Suprapubic skin (tissue), 3 donors: ENCODE data around the gene TRIM44.

Experiments
- EP300 ChIP-seq: sonication (generic); formaldehyde crosslinking; IDR thresholded peaks from one replicate; pipeline ENCODE4 v1.6.1; 2017; ENCODE audit warnings: antibody characterized with exemption
- TF ChIP-seq, protein P1 (sequence below), 2 donors: fragments of 200-600 bp in 1 of 2; fragments of 450-650 bp in 1 of 2; sonication (generic) in 1 of 2; IDR thresholded peaks; one replicate each; pipeline ENCODE4 v1.5.1; 2016 to 2019; ENCODE audit warnings: antibody characterized with exemption in 2 of 2, mild to moderate bottlenecking in 1 of 2, moderate library complexity in 1 of 2

DNA sequence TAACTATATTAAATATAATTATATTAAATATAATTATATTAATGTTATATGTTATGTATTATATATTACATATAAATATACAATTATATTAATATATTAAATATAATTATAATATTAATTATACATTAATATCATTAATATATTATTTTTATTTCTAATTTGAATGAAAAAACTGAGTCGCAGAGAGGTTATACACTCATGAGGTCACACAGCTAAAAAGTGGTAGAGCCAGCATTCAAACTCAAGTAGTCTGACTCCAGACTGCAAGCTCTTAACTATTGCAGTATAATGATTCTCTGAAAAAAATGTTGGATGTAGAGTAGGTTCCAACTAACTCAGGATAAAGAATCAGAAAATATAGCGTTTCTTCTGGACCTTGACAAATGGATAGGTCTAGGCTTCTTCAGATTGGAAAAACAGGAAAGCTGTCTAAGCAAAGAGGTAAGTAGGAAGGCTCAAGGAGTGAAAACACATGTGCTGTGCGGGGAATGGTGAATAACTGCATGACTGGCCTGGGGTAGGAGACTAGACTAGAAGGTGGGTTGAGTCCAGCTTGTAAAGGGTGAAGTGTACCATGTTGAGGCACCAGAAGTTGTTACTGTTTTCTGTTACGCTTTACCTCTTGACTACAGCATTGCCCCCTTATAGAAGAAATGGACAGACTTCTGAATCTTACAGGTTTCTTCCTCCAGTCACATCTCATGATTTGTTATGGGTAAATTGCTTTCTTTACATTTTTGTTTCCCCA lies 80.3 kb downstream of the TRIM44 start:
- TF ChIP-seq, protein P1, sequence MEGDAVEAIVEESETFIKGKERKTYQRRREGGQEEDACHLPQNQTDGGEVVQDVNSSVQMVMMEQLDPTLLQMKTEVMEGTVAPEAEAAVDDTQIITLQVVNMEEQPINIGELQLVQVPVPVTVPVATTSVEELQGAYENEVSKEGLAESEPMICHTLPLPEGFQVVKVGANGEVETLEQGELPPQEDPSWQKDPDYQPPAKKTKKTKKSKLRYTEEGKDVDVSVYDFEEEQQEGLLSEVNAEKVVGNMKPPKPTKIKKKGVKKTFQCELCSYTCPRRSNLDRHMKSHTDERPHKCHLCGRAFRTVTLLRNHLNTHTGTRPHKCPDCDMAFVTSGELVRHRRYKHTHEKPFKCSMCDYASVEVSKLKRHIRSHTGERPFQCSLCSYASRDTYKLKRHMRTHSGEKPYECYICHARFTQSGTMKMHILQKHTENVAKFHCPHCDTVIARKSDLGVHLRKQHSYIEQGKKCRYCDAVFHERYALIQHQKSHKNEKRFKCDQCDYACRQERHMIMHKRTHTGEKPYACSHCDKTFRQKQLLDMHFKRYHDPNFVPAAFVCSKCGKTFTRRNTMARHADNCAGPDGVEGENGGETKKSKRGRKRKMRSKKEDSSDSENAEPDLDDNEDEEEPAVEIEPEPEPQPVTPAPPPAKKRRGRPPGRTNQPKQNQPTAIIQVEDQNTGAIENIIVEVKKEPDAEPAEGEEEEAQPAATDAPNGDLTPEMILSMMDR (IDR thresholded peaks at IDR 0.05) = no peak
- TF ChIP-seq EP300 = no peak
